Measurements from ENCODE around the gene MAP1LC3C.

GRCh38 chr1:241990040-241990439, 8.9 kb downstream of the MAP1LC3C start:
- TF ChIP-seq ZBTB1 (CRISPR knock-in tag; IDR thresholded peaks at IDR 0.05; ENCODE audit: borderline replicate concordance, low read depth) (no peak), TEAD1 (CRISPR knock-in tag; IDR thresholded peaks at IDR 0.05) (no peak), HMG20B (CRISPR knock-in tag; IDR thresholded peaks at IDR 0.05) (no peak), TBP (optimal IDR thresholded peaks at IDR 0.05; ENCODE audit: low read depth, low read length) (no peak), EZH2 (IDR thresholded peaks at IDR 0.05; ENCODE audit: borderline replicate concordance, low read depth, low read length) (no peak), MYNN (IDR thresholded peaks at IDR 0.05) (no peak), MYNN (CRISPR knock-in tag; IDR thresholded peaks at IDR 0.05) (no peak), SIN3A (IDR thresholded peaks at IDR 0.05; ENCODE audit: borderline replicate concordance in 2 of 2, control insufficient read depth in 1 of 2, low read depth in 2 of 2, low read length in 2 of 2) (no peak)
